PFSK-1 (cell line): ENCODE data around the gene SYN1.

ENCODE experiments used
- FOXP2 ChIP-seq: optimal IDR thresholded peaks from 2 replicates; pipeline ENCODE3; 2011; ENCODE audit warnings: borderline replicate concordance, control low read depth, inconsistent platforms; ENCODE audit not compliant: insufficient read depth; ENCODE audit errors: extremely low read length, extremely low read depth
- POLR2AphosphoS5 ChIP-seq: IDR thresholded peaks from 2 replicates; pipeline ENCODE4 v1.6.1; 2012; ENCODE audit warnings: low read depth, mild to moderate bottlenecking, control low read depth, low read length, moderate library complexity
- SIN3A ChIP-seq: IDR thresholded peaks from 2 replicates; pipeline ENCODE4 v1.6.1; 2012; ENCODE audit warnings: mild to moderate bottlenecking, low read length, moderate library complexity, borderline replicate concordance; ENCODE audit not compliant: insufficient read depth
- TAF1 ChIP-seq: IDR thresholded peaks from 2 replicates; pipeline ENCODE4 v1.6.1; 2012; ENCODE audit warnings: low read length, control low read depth, borderline replicate concordance; ENCODE audit not compliant: insufficient read depth
- TF ChIP-seq, protein P1 (sequence below), 2 experiments: IDR thresholded peaks; 2 replicates each; pipeline versions ENCODE4 v1.6.1 to v1.8.0; 2011 to 2012; ENCODE audit warnings: low read depth in 2 of 2, low read length in 2 of 2, control low read depth in 1 of 2, inconsistent platforms in 1 of 2, mild to moderate bottlenecking in 1 of 2, moderate library complexity in 1 of 2; ENCODE audit not compliant: insufficient read depth in 1 of 2

DNA sequence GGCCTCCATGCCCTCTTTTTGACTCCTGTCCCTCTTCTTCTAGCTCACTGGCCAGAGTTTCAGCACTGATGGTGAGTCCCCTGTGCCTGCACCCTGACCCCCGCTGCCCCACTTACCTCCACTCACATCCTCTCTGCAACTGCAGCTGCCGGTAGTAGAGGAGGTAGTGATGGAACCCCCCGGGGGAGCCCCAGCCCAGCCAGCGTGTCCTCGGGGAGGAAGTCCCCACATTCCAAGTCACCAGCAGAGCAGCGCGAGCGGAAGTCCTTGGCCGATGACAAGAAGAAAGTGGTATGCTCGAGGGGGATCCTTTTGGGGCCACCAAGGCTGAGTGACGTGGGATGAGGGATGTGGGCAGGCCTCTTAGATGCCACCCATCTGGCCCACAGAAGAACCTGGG lies 52.8 kb downstream of the SYN1 start:
- TF ChIP-seq, protein P1, sequence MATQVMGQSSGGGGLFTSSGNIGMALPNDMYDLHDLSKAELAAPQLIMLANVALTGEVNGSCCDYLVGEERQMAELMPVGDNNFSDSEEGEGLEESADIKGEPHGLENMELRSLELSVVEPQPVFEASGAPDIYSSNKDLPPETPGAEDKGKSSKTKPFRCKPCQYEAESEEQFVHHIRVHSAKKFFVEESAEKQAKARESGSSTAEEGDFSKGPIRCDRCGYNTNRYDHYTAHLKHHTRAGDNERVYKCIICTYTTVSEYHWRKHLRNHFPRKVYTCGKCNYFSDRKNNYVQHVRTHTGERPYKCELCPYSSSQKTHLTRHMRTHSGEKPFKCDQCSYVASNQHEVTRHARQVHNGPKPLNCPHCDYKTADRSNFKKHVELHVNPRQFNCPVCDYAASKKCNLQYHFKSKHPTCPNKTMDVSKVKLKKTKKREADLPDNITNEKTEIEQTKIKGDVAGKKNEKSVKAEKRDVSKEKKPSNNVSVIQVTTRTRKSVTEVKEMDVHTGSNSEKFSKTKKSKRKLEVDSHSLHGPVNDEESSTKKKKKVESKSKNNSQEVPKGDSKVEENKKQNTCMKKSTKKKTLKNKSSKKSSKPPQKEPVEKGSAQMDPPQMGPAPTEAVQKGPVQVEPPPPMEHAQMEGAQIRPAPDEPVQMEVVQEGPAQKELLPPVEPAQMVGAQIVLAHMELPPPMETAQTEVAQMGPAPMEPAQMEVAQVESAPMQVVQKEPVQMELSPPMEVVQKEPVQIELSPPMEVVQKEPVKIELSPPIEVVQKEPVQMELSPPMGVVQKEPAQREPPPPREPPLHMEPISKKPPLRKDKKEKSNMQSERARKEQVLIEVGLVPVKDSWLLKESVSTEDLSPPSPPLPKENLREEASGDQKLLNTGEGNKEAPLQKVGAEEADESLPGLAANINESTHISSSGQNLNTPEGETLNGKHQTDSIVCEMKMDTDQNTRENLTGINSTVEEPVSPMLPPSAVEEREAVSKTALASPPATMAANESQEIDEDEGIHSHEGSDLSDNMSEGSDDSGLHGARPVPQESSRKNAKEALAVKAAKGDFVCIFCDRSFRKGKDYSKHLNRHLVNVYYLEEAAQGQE (IDR thresholded peaks at IDR 0.05; ENCODE audit: insufficient read depth in 1 of 2, low read depth in 2 of 2, low read length in 2 of 2), result no peak
- no peak for TF ChIP-seq POLR2AphosphoS5
- no peak for TF ChIP-seq TAF1
- TF ChIP-seq SIN3A, result no peak
- TF ChIP-seq FOXP2, result no peak
